ENCODE results near the gene LMCD1.

Gene LMCD1

DNA sequence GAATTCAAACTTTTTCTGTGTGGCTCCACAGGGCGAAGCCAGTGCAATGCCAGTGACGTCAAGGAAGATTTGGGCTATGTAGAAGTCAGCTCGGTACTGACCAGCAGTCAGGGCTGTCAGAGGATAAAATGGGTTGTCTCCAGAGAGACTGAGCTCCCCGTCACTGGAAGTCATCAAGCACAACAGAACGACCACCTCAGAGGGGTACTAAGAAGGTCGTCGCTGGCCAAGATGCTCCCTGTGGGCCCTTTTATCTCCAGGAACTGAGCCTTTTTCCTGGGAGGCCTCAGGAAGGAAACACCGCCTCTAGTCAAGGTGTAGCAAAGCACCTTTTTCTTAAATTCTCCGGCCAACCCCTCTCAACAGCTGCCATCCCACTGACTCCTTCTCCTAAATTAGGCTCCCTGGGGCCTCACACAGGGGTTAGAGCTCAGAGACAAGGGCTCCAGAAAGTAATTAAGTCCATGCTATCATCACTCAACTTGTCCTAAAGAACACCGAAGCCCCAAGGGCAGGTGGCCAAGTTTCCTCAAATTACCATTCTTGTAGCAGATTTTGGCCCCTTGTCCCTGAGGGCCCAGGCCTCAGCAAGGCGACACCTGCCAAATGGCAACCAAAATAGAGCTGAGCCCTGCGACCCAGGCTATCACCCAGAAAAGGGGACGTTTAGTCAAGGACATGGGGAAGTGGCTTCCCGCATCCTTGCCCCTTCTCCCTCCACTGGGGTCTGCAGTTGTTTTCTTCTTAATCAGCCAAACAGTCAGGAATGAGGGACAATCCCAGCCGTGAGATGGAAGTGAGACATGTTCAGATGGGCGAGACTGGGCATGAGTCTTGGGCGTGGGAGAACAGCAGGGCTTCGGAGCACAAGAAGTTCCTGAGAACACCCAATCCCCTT lies 94.9 kb downstream of the LMCD1 start:
- H3K4me3 ChIP-seq (ENCODE audit: low read depth, low read length): no peak overlapping the region
- no peak for DNase-seq (ENCODE audit: low read depth)
- TF ChIP-seq CTCF (IDR thresholded peaks at IDR 0.05; ENCODE audit: control insufficient read depth, extremely low read depth, insufficient read depth): no peak

GRCh38 chr3:8597219-8597853 lies 95.7 kb downstream of the LMCD1 start:
- no peak for TF ChIP-seq CTCF (IDR thresholded peaks at IDR 0.05; ENCODE audit: control insufficient read depth, extremely low read depth, insufficient read depth)
- no peak for DNase-seq (ENCODE audit: low read depth)
- H3K4me3 ChIP-seq (ENCODE audit: low read depth, low read length): no peak overlapping the region

DNA sequence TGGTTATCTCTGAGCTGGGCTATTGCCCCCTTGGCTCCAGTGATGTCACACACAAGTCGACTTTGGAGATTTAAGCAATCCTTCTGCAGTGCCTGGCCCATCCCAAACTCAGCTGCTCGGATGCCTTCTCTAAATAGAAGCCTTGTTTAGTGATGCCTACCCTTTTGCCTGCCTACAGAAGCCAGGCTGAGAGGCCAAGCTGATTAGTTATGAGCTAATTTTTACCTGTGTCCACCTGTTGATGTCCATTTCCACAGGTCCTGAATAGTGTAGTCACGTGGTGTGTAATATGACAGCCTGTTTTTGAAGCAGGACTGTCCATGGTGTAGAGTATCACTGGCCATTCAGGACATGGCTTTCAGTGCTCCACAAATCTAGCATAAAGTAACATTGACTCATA lies 97.5 kb downstream of the LMCD1 start:
- DNase-seq (ENCODE audit: low read depth): no peak
- no peak overlapping the region for H3K4me3 ChIP-seq (ENCODE audit: low read depth, low read length)
- no peak for TF ChIP-seq CTCF (IDR thresholded peaks at IDR 0.05; ENCODE audit: control insufficient read depth, extremely low read depth, insufficient read depth)

DNA sequence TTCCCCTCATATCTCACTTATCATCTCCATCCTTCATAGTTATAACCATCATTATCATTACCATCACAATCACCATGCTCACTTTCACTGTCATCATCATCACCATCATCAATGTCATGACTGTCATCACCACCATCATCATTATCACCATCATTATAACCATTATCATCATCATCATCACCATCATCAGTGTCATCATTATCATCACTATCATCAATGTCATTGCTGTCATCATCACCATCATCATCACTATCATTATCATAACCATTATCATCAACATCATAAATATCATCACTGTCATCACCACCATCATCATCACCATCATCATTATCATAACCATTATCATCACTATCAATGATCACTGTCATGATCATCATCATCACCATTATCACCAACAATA lies 98.8 kb downstream of the LMCD1 start:
- TF ChIP-seq CTCF (IDR thresholded peaks at IDR 0.05; ENCODE audit: control insufficient read depth, extremely low read depth, insufficient read depth): no peak
- no peak overlapping the region for H3K4me3 ChIP-seq (ENCODE audit: low read depth, low read length)
- no peak for DNase-seq (ENCODE audit: low read depth)

- TF ChIP-seq CTCF (IDR thresholded peaks at IDR 0.05; ENCODE audit: control insufficient read depth, extremely low read depth, insufficient read depth): no peak
- H3K4me3 ChIP-seq (ENCODE audit: low read depth, low read length): no peak overlapping the region
- DNase-seq (ENCODE audit: low read depth): peak; percentile 55
These were observed 101.6 kb downstream of the LMCD1 start for GRCh38 chr3:8603115-8603710.

- TF ChIP-seq CTCF (IDR thresholded peaks at IDR 0.05; ENCODE audit: control insufficient read depth, extremely low read depth, insufficient read depth): no peak
- DNase-seq (ENCODE audit: low read depth): no peak
- no peak overlapping the region for H3K4me3 ChIP-seq (ENCODE audit: low read depth, low read length)
These were observed 102.4 kb downstream of the LMCD1 start for GRCh38 chr3:8604006-8604405.

All from LNCaP clone FGC (cell line).